Measurements from ENCODE around the gene SETD7.
"Not testable (repeated sequence)": the region's sequence is repeated elsewhere in the genome, so short reads cannot be mapped to it uniquely, and the experiment has no call there.

SETD7 gene

DNA sequence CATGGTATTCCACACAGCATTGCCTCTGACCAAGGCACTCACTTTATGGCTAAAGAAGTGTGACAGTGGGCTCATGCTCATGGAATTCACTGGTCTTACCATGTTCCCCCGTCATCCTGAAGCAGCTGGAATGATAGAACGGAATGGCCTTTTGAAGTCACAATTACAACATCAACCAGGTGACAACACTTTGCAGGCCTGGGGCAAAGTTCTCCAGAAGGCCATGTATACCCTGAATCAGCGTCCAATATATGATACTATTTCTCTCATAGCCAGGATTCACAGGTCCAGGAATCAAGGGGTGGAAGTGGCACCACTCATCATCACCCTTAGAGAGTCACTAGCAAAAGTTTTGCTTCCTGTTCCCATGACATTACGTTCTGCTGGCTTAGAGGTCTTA, 108.9 kb downstream of the SETD7 start:
- not testable (repeated sequence) for DNase-seq; H3K4me3 Mint-ChIP-seq; ATAC-seq (replicated peaks); H3K27ac Mint-ChIP-seq; H3K27me3 Mint-ChIP-seq; H3K4me1 Mint-ChIP-seq; H3K9me3 Mint-ChIP-seq
- peaks cover 4 to 15% of the 10 kb centered on the region in 2 donors for H3K36me3 Mint-ChIP-seq

Data from stimulated activated naive B cell treated with anti-CD40 and anti-IgM and Interleukin-4, amounts not matched to agents 10 μg/mL and 1 μg/mL and 100 μg/mL, for 72 hours (primary cell).